Mesodermal cell (in vitro differentiated cells): ENCODE data around the gene LRRC53.

ENCODE experiments used
- H3K27ac ChIP-seq: 2 replicates; pipeline ENCODE4 v1.7.0; 2013; ENCODE audit warnings: mild to moderate bottlenecking, low read depth, low read length, moderate library complexity; ENCODE audit not compliant: severe bottlenecking
- H3K36me3 ChIP-seq: 2 replicates; pipeline ENCODE4 v1.7.1; 2013; ENCODE audit warnings: mild to moderate bottlenecking, low read length, moderate library complexity; ENCODE audit not compliant: control insufficient read depth, insufficient read depth
- H3K4me1 ChIP-seq: one replicate; pipeline ENCODE4 v1.7.1; 2013; ENCODE audit warnings: mild to moderate bottlenecking, low read length; ENCODE audit not compliant: insufficient read depth, control insufficient read depth, poor library complexity, severe bottlenecking
- H3K4me3 ChIP-seq: 2 replicates; pipeline ENCODE4 v1.7.0; 2013; ENCODE audit warnings: low read length, control low read depth, mild to moderate bottlenecking; ENCODE audit not compliant: insufficient read depth, poor library complexity, severe bottlenecking; ENCODE audit errors: extremely low read depth
- H3K9me3 ChIP-seq: 2 replicates; pipeline ENCODE4 v1.7.1; 2013; ENCODE audit warnings: mild to moderate bottlenecking, low read length, moderate library complexity; ENCODE audit not compliant: control insufficient read depth
- WGBS, 2 experiments: methylation state at CpG; one replicate each; pipeline ENCODE4 v1.1.5; 2013; ENCODE audit warnings: missing lambda C conversion rate in 2 of 2; ENCODE audit not compliant: insufficient coverage in 2 of 2; 5-methylcytosine and 5-hydroxymethylcytosine counted together

LRRC53 gene

DNA sequence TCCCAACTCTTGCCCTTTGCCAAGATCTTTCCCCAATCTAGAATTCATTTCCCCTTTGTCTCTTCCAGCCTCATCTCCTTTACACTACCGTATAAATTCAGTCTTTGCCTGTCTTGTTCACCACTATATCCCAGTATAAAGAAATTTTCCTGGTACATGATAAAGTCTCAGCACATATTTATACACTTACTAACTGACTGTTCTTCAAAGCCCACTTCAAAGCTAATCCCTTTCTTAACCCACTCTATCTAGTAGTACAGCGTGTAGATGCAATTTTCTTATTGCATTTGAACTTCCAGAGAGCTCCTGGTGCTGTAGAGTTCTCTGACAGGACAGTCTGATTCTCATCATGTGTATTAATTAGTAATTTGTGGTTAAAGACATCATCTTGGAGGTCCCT lies 78.1 kb downstream of the LRRC53 start:
- Histone ChIP-seq H3K36me3 (no peaks in the 10 kb centered on the region), H3K27ac (no peak overlapping the region), H3K4me3 (no peak overlapping the region), H3K9me3 (no peaks in the 10 kb centered on the region), H3K4me1 (peaks cover 12% of the 10 kb centered on the region)
- 86 to 100% methylated on average over 1 to 2 of the region's 2 CpGs for WGBS, 2 experiments

DNA sequence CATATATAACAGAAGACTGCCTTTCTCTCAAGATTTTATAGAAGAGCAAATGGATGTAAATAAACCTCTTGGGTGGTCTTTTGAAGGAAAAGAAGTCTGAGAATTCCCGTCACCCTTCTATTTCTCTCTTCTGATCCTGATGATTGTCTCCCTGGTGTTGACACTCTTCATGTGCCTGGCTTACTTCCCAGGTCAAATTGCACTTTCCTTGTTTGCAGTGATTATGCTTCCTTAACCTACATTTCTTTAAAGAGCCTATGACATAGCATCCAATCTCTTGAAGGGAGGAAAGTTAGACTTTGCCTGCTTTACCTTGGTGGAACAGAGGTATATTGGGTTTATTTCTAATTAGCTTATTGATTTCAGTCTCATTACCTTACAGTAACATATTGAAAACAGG lies 80.1 kb downstream of the LRRC53 start:
- Histone ChIP-seq H3K4me1 (peaks cover 12% of the 10 kb centered on the region), H3K27ac (no peak overlapping the region), H3K4me3 (no peak overlapping the region), H3K36me3 (no peaks in the 10 kb centered on the region), H3K9me3 (no peaks in the 10 kb centered on the region)
- WGBS, 2 experiments, result no CpG with 5 or more reads among the region's 1 CpG

DNA sequence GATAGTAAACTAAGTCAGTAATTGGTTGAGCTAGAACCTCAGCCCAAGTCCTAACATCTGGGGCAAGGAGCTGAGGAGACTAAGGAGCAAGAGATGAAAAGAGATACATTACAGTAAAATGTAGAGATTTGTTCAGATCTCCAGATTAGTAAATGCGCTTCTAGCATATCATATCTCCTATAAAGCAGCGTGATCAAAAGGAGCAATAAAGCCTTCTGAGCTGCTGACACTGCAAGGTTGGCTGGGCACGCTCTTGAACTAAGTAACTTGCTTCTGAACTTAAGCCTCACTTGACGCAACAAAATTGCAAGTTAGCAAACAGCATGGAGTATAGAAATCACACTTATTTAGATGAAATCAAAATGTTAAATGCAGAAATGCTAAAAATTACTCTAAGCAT lies 80.9 kb downstream of the LRRC53 start:
- Histone ChIP-seq H3K36me3 (no peaks in the 10 kb centered on the region), H3K9me3 (no peaks in the 10 kb centered on the region), H3K27ac (no peak overlapping the region), H3K4me1 (peaks cover 15% of the 10 kb centered on the region), H3K4me3 (no peak overlapping the region)
- 73% methylated on average over 2 of the region's 4 CpGs; no CpG with 5 or more reads in 1 of the 2 experiments for WGBS, 2 experiments

DNA sequence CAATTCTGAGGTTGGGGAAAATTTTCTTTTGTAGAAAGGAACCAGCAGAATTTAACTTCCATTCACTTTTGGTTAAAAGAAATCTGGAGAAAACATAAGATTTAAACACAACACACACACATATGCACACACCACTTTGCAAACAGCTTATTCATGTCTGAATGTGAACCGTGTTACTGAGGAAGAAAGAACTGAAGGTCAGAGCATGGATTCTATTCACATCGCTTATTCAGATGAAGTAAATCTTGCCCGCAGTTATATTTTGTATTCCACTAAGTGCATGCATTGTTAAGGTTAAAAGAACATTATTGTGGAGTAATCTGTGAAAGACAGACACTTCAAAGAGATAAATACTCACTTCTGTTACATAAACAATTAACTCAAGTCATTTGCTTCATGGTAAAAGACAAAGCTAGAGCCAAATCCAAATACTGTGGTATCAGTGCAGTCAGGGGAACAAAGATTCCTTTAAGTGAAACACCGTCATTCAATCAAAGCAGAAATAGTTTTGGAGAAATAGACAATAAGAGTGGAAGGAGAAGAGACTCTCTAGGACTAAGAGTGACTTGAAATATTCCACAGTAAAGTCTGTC lies 82.0 kb downstream of the LRRC53 start:
- Histone ChIP-seq H3K36me3 (no peaks in the 10 kb centered on the region), H3K27ac (no peak overlapping the region), H3K9me3 (no peaks in the 10 kb centered on the region), H3K4me1 (peaks cover 24% of the 10 kb centered on the region), H3K4me3 (no peak overlapping the region)
- WGBS, 2 experiments, result 86% methylated on average over 1 to 2 of the region's 4 CpGs

DNA sequence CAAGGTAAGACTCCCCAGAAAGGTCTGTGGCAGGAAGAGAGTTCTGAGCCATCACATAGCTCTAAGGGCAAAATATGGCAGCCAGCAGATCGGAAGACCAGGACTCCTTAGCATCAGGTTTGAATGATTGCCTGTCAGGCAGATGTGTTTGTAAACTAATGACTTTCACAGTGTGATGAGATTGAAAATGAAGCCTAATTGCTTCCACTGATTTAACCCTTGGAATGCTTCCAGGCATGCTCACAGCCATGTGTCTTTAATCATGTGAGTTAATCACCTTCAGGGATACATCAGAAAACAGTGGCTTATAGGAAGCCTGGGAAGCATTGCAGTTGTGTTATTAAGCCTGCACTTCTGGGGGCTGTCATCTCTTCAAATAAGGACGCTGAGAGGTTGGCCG lies 82.8 kb downstream of the LRRC53 start:
- Histone ChIP-seq H3K27ac (no peak overlapping the region), H3K9me3 (no peaks in the 10 kb centered on the region), H3K4me3 (no peak overlapping the region), H3K4me1 (peaks cover 30% of the 10 kb centered on the region), H3K36me3 (no peaks in the 10 kb centered on the region)
- 87 to 89% methylated on average over 1 of the region's 3 CpGs for WGBS, 2 experiments

DNA sequence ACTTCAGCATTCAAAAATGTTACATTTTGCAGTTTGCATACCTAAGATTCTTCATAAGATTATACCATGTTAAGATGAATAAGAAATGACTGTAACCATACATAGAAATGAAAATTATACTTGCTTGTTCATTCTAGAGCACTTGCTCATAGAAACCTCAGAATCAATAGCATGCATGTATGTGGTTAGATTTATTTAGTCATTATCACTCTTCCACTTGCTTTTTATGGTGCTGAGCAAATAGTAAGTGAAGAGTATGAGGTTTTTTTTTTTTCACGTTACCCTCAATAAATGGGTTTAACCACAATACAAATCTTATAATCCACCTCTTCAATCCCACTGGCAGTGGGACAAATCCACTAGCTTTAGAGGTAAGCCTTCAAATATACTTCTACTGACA lies 84.7 kb downstream of the LRRC53 start:
- Histone ChIP-seq H3K4me3 (no peak overlapping the region), H3K9me3 (no peaks in the 10 kb centered on the region), H3K4me1 (peaks cover 30% of the 10 kb centered on the region), H3K36me3 (no peaks in the 10 kb centered on the region), H3K27ac (no peak overlapping the region)
- no CpG with 5 or more reads among the region's 1 CpG for WGBS, 2 experiments

DNA sequence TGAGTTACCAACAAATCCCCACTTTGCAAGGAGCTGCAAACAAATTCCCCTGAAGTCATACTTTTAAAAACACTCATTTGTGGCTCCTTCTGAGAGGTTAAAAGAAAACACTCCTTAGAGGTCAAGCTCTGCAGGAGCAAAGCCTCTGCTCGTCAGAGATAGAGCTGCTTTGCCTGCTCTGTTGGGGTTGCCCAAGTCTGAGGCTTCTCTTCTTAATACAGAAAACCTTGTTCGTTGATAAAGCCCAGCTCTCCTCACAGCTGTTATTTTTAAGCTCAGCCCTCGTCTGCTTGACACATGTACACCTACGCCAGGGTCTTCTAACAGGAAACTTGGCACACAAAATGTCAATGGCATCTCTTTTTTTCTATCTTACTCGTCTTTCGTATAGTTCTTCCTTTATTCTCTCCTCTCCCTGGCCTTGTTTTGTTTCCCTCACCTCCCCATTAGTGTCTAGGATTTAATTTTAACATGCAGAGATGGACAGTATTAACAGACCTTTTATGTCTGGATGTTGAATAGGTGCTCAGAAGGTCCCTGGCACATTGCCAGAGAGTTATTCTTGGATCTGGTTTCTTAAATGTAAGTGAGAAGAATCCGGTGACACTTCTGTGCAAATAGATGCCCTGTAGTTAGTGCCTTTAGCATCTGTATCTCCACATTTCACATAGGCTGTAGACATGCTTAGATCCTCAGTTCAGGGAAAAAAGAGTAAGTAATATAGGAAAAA lies 86.0 kb downstream of the LRRC53 start:
- peak overlapping the region; percentile 62 for H3K27ac ChIP-seq
- H3K4me3 ChIP-seq, result no peak overlapping the region
- 74 to 75% methylated on average over 5 to 6 of the region's 7 CpGs for WGBS, 2 experiments
- H3K9me3 ChIP-seq, result no peaks in the 10 kb centered on the region
- no peaks in the 10 kb centered on the region for H3K36me3 ChIP-seq
- H3K4me1 ChIP-seq, result peaks cover 27% of the 10 kb centered on the region

DNA sequence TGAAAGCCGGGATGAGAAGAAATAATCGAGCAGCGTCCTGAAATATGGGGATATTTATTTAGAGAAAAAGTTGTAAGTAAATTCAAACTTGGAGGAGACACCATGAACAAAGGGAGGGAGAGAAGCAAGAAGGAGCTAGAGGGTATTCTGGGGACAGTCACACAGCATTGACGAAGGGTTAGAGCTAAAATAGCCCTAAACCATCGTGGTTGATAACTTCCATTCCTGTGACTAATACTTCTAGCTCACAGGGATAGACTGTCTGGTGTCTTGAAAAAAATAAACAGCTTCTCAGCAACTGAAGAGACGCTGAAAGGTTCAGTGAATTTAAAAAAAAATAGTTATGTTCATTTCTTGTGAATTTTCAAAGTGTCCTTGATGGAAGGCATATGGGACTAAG lies 86.7 kb downstream of the LRRC53 start:
- no peaks in the 10 kb centered on the region for H3K9me3 ChIP-seq
- peak overlapping the region; percentile 62 for H3K27ac ChIP-seq
- WGBS, 2 experiments, result 84 to 100% methylated on average over 2 to 4 of the region's 6 CpGs
- H3K4me1 ChIP-seq, result peaks cover 24% of the 10 kb centered on the region
- H3K36me3 ChIP-seq, result no peaks in the 10 kb centered on the region
- H3K4me3 ChIP-seq, result no peak overlapping the region

DNA sequence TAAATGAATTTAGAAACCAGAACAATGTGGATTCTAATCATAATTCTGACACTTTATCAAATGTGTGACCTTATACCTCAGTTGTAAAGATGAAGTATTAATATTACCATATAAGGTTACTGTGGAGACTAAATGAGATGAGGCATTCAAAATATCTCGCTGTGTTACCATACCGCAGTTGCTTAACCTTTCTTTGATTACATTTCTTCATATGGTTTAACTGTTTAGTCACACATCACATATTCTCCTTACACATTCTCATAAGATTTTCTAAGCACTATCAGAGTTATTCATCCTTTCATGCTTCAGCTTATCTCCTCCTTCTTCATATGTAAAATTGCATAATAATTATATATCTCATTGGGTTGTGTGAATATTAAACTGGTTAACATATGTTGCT lies 88.9 kb downstream of the LRRC53 start:
- H3K4me3 ChIP-seq, result no peak overlapping the region
- peaks cover 24% of the 10 kb centered on the region for H3K4me1 ChIP-seq
- 100% methylated on average over 1 of the region's 2 CpGs; no CpG with 5 or more reads in 1 of the 2 experiments for WGBS, 2 experiments
- no peak overlapping the region for H3K27ac ChIP-seq
- no peaks in the 10 kb centered on the region for H3K36me3 ChIP-seq
- no peaks in the 10 kb centered on the region for H3K9me3 ChIP-seq

DNA sequence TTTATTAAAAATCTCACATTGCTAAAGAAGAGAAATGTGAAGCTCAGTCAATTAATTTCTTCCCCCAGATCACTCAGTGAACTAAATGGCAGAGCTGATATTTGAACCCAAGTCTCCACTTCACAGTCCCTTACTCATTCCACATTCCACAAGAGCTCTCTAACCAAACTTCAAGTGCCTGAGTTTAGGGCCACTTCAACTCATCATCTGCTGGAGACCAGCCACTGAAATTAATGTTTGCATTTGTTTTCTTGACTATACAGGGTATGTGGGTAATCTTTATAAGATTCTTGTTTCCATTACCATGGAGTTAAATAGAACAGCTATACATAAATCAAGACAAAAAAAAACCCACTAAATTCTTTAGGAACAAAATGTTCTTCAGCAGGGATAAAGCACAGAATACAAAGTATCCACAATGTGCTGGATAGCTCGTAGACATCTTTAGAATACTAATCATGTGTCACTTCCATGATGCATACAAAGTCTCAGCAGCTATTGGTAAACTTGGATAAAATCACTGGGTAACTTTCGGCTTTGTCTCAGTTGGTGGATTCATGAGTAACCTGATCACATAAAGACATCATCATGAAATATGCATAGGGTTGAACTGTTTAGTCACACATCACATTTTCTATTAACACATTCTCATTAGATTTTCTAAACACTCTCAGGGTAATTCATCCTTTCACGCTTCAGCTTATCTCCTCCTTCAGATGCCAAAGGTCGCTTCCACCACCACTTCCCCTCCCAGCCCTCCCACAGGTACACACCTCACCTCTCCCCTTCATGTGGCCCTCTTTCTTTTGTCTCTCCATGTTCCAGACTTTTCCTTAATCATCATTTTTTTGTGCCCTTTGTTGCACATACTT lies 89.8 kb downstream of the LRRC53 start:
- no peaks in the 10 kb centered on the region for H3K36me3 ChIP-seq
- WGBS, 2 experiments, result 96 to 100% methylated on average over 3 to 4 of the region's 4 CpGs
- peaks cover 24% of the 10 kb centered on the region for H3K4me1 ChIP-seq
- no peak overlapping the region for H3K4me3 ChIP-seq
- H3K27ac ChIP-seq, result no peak overlapping the region
- H3K9me3 ChIP-seq, result no peaks in the 10 kb centered on the region
